ENCODE data around the gene CDK5RAP1.

GRCh38 chr20:33337531-33338165 is 63.7 kb downstream of the CDK5RAP1 start:
- no peak for TF ChIP-seq EZH2 (IDR thresholded peaks at IDR 0.05; ENCODE audit: borderline replicate concordance, low read length)
- TF ChIP-seq CTCF (IDR thresholded peaks at IDR 0.05; ENCODE audit: low read length) = no peak
